ENCODE results near the gene RFTN1. TPM values are rescaled to one million over a fixed set of nuclear protein-coding genes. Genes with fewer than 3 reads are reported as not detected.
A peak's percentile ranks its signal among the peaks of the same experiment; 100 is the strongest.

The RFTN1 gene
- total RNA-seq, 2 donors from 2014 or later: 128 to 132 TPM

DNA sequence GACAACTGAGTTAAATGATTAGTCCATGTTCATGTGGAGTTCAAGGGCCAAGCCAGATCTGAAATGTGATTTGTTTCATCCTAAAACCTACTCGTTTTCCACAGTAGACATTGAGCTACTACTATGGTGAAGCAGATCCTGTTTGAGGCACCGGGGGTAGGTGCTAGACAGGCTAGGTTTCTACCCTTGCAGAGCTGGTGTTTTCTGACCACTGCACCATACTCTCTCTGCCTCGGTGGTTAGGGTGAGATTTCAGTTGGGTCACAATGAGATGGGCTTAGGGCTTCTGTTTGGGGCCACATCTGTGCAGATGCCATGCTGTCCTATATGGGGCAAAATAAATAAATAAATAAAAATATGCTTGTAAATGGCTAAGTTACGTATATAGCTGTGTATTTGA lies 149.2 kb downstream of the RFTN1 start:
- ATAC-seq (replicated peaks in 1 of 2) (peak in 1 of 2 donors; percentile 26), DNase-seq (no peak)
- Mint-ChIP-seq H3K4me3 (no peak overlapping the region), H3K27ac (no peak overlapping the region), H3K27me3 (ENCODE audit: low read depth) (no peaks in the 10 kb centered on the region), H3K4me1 (ENCODE audit: low read depth) (peaks cover 20% of the 10 kb centered on the region), H3K36me3 (ENCODE audit: insufficient read depth in 2 of 2) (peaks cover 12 to 35% of the 10 kb centered on the region in 2 donors), H3K9me3 (no peaks in the 10 kb centered on the region)

DNA sequence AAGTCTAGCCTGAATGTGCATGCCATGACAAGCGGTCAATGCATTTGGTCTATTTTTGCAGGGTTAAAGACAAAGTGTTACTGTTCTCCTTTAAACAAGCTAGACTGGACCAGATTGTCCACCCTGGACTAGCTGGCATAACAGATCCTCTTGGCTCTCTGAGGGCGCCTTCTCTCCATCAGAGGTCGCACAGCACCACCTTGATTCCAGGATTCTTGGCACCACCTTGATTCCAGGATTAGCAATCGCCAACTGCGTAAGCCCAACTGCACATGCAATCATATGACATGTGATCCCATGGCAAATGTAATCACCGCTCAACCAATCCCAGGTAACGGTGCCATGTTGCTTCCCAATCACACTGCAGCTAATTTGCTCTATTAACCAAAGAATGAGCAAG lies 149.9 kb downstream of the RFTN1 start:
- Mint-ChIP-seq H3K4me1 (ENCODE audit: low read depth) (peaks cover 18% of the 10 kb centered on the region), H3K27ac (no peak overlapping the region), H3K4me3 (no peak overlapping the region), H3K9me3 (no peaks in the 10 kb centered on the region), H3K36me3 (ENCODE audit: insufficient read depth in 2 of 2) (peaks cover 13 to 30% of the 10 kb centered on the region in 2 donors), H3K27me3 (ENCODE audit: low read depth) (no peaks in the 10 kb centered on the region)
- ATAC-seq (replicated peaks in 1 of 2) (no peak), DNase-seq (no peak)

GRCh38 chr3:16362770-16363169 lies 150.7 kb downstream of the RFTN1 start:
- no peak overlapping the region for H3K4me3 Mint-ChIP-seq
- H3K27me3 Mint-ChIP-seq (ENCODE audit: low read depth): no peaks in the 10 kb centered on the region
- DNase-seq (no peak), ATAC-seq (replicated peaks in 1 of 2) (no peak)
- peak overlapping the region; percentile 45 for H3K27ac Mint-ChIP-seq
- H3K4me1 Mint-ChIP-seq (ENCODE audit: low read depth): peaks cover 27% of the 10 kb centered on the region
- no peaks in the 10 kb centered on the region for H3K9me3 Mint-ChIP-seq
- H3K36me3 Mint-ChIP-seq (ENCODE audit: insufficient read depth in 2 of 2): peaks cover 13 to 30% of the 10 kb centered on the region in 2 donors

DNA sequence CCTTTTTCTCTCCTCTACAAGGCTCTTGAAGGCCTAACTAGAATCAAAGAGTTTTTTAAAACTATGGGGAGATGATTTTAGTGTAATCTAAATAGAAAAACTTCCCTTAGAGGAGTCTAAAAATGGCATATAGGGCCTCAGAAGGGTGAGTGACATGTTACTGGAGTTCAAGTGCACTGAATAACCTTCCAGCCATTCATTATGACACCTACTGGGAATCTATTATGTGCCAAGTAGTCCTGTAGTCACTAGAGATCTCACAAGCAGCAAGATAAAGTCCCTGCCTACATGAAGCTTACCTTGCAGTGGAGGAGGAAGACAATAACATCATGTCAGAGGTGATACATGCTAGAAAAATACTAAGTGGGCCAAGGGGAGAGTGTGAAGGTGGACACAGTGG lies 152.4 kb downstream of the RFTN1 start:
- DNase-seq: no peak
- Mint-ChIP-seq H3K27me3 (ENCODE audit: low read depth) (no peaks in the 10 kb centered on the region), H3K4me1 (ENCODE audit: low read depth) (peaks cover 34% of the 10 kb centered on the region), H3K36me3 (ENCODE audit: insufficient read depth in 2 of 2) (peaks cover 14 to 31% of the 10 kb centered on the region in 2 donors), H3K9me3 (no peaks in the 10 kb centered on the region), H3K27ac (peak overlapping the region; percentile 12), H3K4me3 (no peak overlapping the region)
- ATAC-seq (replicated peaks in 1 of 2): no peak

- peaks cover 13 to 28% of the 10 kb centered on the region in 2 donors for H3K36me3 Mint-ChIP-seq (ENCODE audit: insufficient read depth in 2 of 2)
- no peak for DNase-seq
- peak overlapping the region; percentile 78 for H3K27ac Mint-ChIP-seq
- no peaks in the 10 kb centered on the region for H3K27me3 Mint-ChIP-seq (ENCODE audit: low read depth)
- H3K9me3 Mint-ChIP-seq: no peaks in the 10 kb centered on the region
- no peak overlapping the region for H3K4me3 Mint-ChIP-seq
- no peak for ATAC-seq (replicated peaks in 1 of 2)
- H3K4me1 Mint-ChIP-seq (ENCODE audit: low read depth): peaks cover 34% of the 10 kb centered on the region
Observed at GRCh38 chr3:16359331-16359730, 154.2 kb downstream of the RFTN1 start.

DNA sequence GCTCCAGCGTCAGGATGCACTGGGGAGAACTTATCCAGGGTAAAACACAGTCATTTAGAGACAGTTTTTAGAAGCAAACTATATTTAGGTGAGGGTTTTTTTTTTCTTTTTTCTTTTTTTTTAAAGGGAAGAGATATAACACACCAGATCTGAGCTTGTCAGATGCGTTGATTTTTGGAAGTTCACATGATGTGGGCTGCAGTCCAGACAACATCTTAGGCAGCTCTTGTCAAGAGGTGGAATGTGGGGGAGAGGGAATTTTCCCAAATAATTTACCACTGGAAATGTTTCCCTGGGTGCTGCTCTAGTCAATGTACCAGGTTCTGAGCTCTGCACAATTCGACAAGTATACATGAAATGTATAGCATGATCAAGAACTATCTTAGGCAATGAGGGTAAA lies 155.2 kb downstream of the RFTN1 start:
- H3K4me3 Mint-ChIP-seq: no peak overlapping the region
- H3K27ac Mint-ChIP-seq: peak overlapping the region; percentile 42
- H3K36me3 Mint-ChIP-seq (ENCODE audit: insufficient read depth in 2 of 2): peaks cover 13 to 24% of the 10 kb centered on the region in 2 donors
- H3K9me3 Mint-ChIP-seq: no peaks in the 10 kb centered on the region
- peaks cover 34% of the 10 kb centered on the region for H3K4me1 Mint-ChIP-seq (ENCODE audit: low read depth)
- DNase-seq (no peak), ATAC-seq (replicated peaks in 1 of 2) (no peak)
- no peaks in the 10 kb centered on the region for H3K27me3 Mint-ChIP-seq (ENCODE audit: low read depth)

GRCh38 chr3:16357186-16358121 lies 156.0 kb downstream of the RFTN1 start:
- Mint-ChIP-seq H3K4me3 (no peak overlapping the region), H3K27ac (no peak overlapping the region), H3K36me3 (ENCODE audit: insufficient read depth in 2 of 2) (peaks cover 13 to 25% of the 10 kb centered on the region in 2 donors), H3K27me3 (ENCODE audit: low read depth) (no peaks in the 10 kb centered on the region), H3K9me3 (no peaks in the 10 kb centered on the region), H3K4me1 (ENCODE audit: low read depth) (peaks cover 40% of the 10 kb centered on the region)
- ATAC-seq (replicated peaks in 1 of 2) (no peak), DNase-seq (no peak)

DNA sequence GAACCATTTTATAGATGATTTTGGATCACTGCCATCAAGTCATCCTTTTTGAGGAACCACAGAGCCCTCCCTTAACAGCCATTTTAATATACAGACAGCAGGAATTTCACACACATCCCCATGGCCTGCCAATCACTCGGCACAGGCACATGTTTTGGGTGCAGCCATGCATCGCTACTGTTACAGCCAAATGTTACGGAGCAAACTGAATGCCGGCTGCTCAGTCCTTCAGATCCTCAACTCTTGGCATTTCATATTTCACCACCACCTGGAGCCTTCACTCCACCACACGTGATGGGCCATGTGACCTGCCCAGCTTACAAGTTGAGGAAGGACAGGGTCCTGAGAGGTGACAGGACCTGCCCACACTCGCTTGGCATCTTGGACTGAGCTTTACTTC lies 157.7 kb downstream of the RFTN1 start:
- DNase-seq: no peak
- Mint-ChIP-seq H3K36me3 (ENCODE audit: insufficient read depth in 2 of 2) (peaks cover 9 to 22% of the 10 kb centered on the region in 2 donors), H3K4me3 (no peak overlapping the region), H3K4me1 (ENCODE audit: low read depth) (peaks cover 40% of the 10 kb centered on the region), H3K9me3 (no peaks in the 10 kb centered on the region), H3K27ac (peak overlapping the region; percentile 18), H3K27me3 (ENCODE audit: low read depth) (no peaks in the 10 kb centered on the region)
- ATAC-seq (replicated peaks in 1 of 2): no peak

GRCh38 chr3:16354291-16354690 lies 159.2 kb downstream of the RFTN1 start:
- ATAC-seq (replicated peaks in 1 of 2): no peak
- no peak for DNase-seq
- H3K27me3 Mint-ChIP-seq (ENCODE audit: low read depth): no peaks in the 10 kb centered on the region
- no peak overlapping the region for H3K4me3 Mint-ChIP-seq
- no peaks in the 10 kb centered on the region for H3K9me3 Mint-ChIP-seq
- peaks cover 7 to 32% of the 10 kb centered on the region in 2 donors for H3K36me3 Mint-ChIP-seq (ENCODE audit: insufficient read depth in 2 of 2)
- H3K27ac Mint-ChIP-seq: peak overlapping the region; percentile 13
- peaks cover 38% of the 10 kb centered on the region for H3K4me1 Mint-ChIP-seq (ENCODE audit: low read depth)

DNA sequence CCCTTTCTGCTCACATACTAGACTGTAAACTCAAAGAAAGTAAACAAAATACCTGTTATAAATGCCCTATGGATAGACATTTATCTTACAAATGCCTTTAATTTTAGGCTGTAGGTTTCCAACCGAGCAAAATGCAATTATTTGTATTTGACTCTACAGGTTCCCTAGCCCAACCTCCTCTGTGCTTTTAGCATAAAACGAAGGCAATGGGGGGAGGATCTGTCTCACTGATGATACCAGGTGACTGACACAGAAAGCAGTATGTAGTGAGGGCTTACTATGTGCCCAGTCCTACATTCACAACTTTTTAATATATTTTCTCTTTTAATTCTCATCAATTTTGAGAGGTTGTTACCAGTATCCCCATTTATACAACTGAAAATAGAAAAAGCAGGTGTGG lies 161.1 kb downstream of the RFTN1 start:
- H3K36me3 Mint-ChIP-seq (ENCODE audit: insufficient read depth in 2 of 2): peaks cover 9 to 44% of the 10 kb centered on the region in 2 donors
- no peaks in the 10 kb centered on the region for H3K9me3 Mint-ChIP-seq
- H3K4me3 Mint-ChIP-seq: no peak overlapping the region
- H3K4me1 Mint-ChIP-seq (ENCODE audit: low read depth): peaks cover 33% of the 10 kb centered on the region
- DNase-seq (no peak), ATAC-seq (replicated peaks in 1 of 2) (no peak)
- H3K27ac Mint-ChIP-seq: peak overlapping the region; percentile 36
- H3K27me3 Mint-ChIP-seq (ENCODE audit: low read depth): no peaks in the 10 kb centered on the region

DNA sequence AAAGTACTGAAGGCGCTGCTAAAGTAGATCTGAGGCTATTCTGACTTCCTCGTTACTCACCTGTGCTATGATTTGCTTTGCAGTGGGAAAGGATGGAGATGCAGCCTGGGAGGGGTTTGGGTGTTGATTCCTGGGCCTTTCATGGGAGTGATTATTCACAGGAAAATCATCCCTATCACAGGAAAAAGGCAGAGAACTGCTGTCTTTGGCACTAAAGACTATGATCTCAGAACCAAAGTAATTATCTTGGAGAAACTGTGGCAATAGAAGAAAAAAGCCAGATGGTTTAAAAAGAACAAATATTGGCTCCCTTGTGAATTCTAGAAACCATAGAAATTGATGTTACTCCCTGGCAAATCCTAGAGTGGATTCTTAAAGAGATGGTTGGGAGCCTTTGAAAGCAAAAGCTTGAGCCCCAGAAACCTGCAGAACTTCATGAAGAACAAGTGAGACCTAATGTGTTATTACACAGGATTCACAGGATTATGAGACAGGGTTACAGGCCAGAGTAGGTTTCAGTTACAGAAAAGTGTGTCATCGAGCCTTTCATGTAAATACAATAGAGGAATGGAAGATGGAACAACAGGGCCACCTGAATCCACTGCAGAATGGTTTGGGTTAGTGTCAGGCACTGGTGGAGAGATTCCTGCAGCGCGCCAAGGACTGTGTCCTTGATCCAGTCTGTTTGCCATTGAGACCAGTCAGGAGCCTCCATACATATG lies 162.7 kb downstream of the RFTN1 start:
- H3K27ac Mint-ChIP-seq: peak overlapping the region; percentile 23
- no peaks in the 10 kb centered on the region for H3K9me3 Mint-ChIP-seq
- H3K4me1 Mint-ChIP-seq (ENCODE audit: low read depth): peaks cover 39% of the 10 kb centered on the region
- no peaks in the 10 kb centered on the region for H3K27me3 Mint-ChIP-seq (ENCODE audit: low read depth)
- H3K36me3 Mint-ChIP-seq (ENCODE audit: insufficient read depth in 2 of 2): peaks cover 12 to 54% of the 10 kb centered on the region in 2 donors
- ATAC-seq (replicated peaks in 1 of 2) (no peak), DNase-seq (no peak)
- no peak overlapping the region for H3K4me3 Mint-ChIP-seq

DNA sequence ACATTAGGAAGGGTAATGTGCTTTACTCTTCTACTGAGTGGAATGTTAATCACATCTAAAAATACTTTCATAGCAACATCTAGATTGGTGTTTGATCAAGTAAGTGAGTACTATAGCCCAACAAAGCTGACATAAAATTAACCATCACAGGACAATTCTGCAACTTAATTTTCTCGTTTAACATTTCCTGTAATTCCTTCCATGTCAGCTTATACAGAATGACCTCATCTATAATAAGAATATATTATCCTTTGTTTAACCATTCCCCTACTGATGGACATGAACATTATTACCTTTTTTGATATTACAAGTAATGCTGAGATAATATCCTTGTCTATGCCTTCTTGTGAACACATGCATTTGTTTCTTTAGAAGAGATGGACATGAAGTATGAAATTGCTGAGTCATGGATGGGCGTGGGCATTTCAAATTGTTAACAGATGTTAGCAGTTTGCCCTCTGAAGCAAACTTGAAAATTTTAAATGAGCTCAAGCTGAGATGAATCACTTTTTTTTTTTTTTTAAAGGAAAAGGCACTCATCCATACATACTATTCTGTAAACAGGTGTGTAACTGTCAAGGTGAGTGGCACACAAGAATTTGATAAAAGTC lies 163.4 kb downstream of the RFTN1 start:
- Mint-ChIP-seq H3K9me3 (no peaks in the 10 kb centered on the region), H3K36me3 (ENCODE audit: insufficient read depth in 2 of 2) (peaks cover 12 to 57% of the 10 kb centered on the region in 2 donors), H3K4me1 (ENCODE audit: low read depth) (peaks cover 44% of the 10 kb centered on the region), H3K4me3 (no peak overlapping the region), H3K27ac (peak overlapping the region; percentile 4), H3K27me3 (ENCODE audit: low read depth) (no peaks in the 10 kb centered on the region)
- DNase-seq (no peak), ATAC-seq (replicated peaks in 1 of 2) (no peak)

GRCh38 chr3:16347548-16347947 lies 166.0 kb downstream of the RFTN1 start:
- ATAC-seq (replicated peaks in 1 of 2): no peak
- peaks cover 16 to 55% of the 10 kb centered on the region in 2 donors for H3K36me3 Mint-ChIP-seq (ENCODE audit: insufficient read depth in 2 of 2)
- no peaks in the 10 kb centered on the region for H3K27me3 Mint-ChIP-seq (ENCODE audit: low read depth)
- H3K9me3 Mint-ChIP-seq: peaks cover 2 to 5% of the 10 kb centered on the region in 2 donors
- peak overlapping the region; percentile 4 for H3K27ac Mint-ChIP-seq
- H3K4me3 Mint-ChIP-seq: no peak overlapping the region
- no peak for DNase-seq
- peaks cover 59% of the 10 kb centered on the region for H3K4me1 Mint-ChIP-seq (ENCODE audit: low read depth)

All from activated T-cell treated with anti-CD3 and anti-CD28 coated beads, Interleukin-2, amount 50 U/mL, for 72 hours (primary cell).